ENCODE data around the gene IRX4.

Gene IRX4

DNA sequence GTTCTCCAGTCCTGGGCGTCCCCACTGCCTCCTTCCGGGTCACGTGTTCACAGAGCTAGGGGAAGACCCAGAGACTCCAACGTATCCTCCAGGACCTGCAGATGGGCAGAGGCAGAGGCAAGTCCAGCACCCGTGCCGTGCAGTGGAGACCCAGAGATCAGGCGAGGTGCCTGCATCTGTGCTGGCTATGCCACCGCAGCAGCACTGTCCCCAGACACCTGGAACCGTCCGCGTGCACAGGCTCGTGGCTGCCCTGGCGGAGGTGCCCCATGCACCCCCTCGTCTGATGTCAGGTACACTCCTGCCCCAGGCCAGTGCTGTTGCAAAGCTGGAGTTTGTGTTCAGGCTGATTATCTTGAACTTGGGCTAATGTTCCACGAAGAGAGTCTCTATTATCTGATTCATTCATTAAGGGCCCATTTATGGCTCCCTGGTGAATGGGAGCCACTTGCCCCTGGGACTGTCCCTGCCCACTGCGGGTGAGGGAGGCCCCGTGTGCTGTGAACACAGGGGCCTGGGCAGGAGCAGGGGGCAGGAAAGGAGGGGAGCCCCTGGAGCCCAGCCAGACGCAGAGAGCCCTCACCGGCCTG lies 13.7 kb downstream of the IRX4 start:
- TF ChIP-seq, protein P1, sequence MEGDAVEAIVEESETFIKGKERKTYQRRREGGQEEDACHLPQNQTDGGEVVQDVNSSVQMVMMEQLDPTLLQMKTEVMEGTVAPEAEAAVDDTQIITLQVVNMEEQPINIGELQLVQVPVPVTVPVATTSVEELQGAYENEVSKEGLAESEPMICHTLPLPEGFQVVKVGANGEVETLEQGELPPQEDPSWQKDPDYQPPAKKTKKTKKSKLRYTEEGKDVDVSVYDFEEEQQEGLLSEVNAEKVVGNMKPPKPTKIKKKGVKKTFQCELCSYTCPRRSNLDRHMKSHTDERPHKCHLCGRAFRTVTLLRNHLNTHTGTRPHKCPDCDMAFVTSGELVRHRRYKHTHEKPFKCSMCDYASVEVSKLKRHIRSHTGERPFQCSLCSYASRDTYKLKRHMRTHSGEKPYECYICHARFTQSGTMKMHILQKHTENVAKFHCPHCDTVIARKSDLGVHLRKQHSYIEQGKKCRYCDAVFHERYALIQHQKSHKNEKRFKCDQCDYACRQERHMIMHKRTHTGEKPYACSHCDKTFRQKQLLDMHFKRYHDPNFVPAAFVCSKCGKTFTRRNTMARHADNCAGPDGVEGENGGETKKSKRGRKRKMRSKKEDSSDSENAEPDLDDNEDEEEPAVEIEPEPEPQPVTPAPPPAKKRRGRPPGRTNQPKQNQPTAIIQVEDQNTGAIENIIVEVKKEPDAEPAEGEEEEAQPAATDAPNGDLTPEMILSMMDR (conservative IDR thresholded peaks at IDR 0.05; ENCODE audit: low read length) = no peak
- no peak for DNase-seq (ENCODE audit: low read depth)
- H3K4me3 ChIP-seq (ENCODE audit: low read length) = no peak overlapping the region

DNA sequence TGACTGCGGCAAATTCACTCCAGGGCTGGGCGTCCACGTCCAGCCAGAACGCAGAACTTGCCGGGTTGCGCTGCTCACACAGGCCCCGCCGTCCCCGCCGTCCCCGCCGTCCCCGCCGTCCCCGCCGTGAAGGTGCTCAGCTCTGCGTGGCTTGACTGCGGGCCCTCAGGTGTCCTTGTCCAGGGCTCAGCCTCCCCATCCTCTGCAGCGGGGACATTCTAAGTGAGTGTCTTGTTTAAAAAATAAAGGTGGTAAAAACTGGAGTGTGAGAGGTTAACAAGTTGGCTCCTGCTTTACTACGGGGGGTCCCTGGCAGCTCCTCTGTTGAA lies 14.9 kb downstream of the IRX4 start:
- H3K4me3 ChIP-seq (ENCODE audit: low read length) = no peak overlapping the region
- DNase-seq (ENCODE audit: low read depth) = no peak
- TF ChIP-seq, protein P1 (conservative IDR thresholded peaks at IDR 0.05; ENCODE audit: low read length) = no peak

DNA sequence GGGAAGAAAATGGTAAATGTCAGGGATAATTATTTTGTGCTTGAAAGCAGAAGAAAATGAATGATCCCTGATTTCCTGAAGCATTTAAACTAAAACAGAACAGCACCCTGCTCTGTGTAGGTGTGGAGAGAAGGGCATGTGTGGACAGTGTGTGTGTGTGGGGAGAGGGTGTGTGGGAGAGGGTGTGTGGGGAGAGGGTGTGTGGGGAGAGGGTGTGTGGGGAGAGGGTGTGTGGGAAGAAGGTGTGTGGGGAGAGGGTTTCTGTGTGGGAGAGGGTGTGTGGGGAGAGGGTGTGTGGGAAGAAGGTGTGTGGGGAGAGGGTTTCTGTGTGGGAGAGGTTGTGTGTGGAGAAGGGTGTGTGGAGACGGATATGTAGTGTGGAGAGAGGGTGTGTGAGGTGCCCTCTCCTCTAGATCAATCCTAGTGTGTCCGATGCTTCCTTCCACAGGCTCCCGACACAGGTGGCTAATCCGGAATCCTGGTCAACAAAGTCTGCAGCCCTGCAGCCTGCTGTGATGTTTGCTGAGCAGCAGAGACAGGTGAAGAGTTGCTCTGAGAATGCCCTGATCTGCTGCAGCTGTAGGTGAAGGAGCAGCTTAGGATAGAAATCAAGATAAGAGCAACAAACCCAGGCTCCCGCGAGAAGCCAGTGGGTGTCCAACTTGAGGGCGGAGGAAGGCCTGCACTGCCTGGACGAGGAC lies 15.5 kb downstream of the IRX4 start:
- DNase-seq (ENCODE audit: low read depth) = no peak
- no peak overlapping the region for H3K4me3 ChIP-seq (ENCODE audit: low read length)
- TF ChIP-seq, protein P1 (conservative IDR thresholded peaks at IDR 0.05; ENCODE audit: low read length) = no peak

DNA sequence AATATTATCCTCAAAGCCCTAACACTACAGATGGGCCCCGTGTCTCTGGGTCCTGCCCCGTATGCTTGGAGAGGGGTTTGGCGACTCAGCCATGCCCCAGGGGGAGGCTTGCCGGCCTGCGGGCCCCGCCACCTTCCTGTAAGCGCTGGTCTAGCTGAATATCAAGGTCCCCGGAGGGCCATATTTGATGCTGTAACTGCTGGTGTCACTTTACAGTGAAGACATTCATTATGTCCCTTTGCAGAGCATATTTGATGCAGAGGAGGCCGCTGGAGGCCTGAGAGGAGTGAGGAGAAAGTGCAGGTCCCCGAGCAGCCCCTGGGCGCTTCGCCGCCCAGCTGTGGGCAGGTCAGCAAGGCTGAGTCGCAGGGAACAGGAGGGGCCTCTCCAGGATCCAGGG lies 16.8 kb downstream of the IRX4 start:
- no peak overlapping the region for H3K4me3 ChIP-seq (ENCODE audit: low read length)
- TF ChIP-seq, protein P1 (conservative IDR thresholded peaks at IDR 0.05; ENCODE audit: low read length) = no peak
- no peak for DNase-seq (ENCODE audit: low read depth)

DNA sequence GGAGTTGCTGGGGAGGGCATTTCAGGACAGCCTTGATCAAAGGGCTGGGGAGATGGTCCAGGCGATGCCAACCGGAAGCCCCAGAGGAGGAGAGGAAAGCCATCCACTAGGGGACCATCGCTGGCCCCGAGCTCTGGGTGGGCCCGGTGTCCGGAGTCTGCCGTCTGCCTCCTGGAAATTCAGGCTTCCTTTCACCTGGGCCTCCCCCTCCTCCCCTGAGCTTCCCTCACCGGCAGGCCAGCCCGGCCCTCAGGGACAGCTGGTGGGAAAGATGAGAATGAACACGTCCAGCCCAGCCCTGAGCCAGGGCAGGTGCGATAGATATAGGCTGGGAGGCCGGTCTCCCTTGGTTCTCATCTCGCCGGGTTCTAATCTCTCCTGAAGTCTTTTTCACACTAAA lies 17.2 kb downstream of the IRX4 start:
- H3K4me3 ChIP-seq (ENCODE audit: low read length) = no peak overlapping the region
- DNase-seq (ENCODE audit: low read depth) = no peak
- TF ChIP-seq, protein P1 (conservative IDR thresholded peaks at IDR 0.05; ENCODE audit: low read length) = no peak

DNA sequence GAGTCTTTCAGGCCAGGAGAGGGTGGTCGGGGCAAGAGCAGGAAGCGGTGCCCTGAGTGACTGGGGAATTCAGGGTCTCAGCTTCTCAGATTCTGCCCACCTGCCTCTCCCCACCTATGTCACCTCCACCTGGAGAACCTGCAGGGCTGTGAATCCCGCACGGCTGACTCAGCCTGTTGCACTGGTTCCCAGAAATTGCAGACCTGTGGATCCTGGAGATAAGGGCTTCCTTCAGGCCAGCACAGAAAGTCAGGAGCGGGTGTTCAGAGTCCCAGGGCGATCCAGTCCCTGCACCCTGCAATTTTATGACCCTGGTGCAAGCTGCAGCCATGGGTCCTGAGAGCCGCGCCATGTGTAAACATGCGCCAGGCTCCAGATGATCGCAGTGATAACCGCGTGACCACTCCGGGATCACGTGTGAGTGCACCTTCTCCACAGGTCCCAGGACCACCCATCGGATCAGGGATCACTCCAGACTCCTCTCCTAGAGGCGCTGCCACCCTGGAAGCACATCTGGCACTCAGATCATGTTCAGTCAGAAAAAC lies 17.8 kb downstream of the IRX4 start:
- DNase-seq (ENCODE audit: low read depth) = no peak
- TF ChIP-seq, protein P1 (conservative IDR thresholded peaks at IDR 0.05; ENCODE audit: low read length) = no peak
- no peak overlapping the region for H3K4me3 ChIP-seq (ENCODE audit: low read length)

DNA sequence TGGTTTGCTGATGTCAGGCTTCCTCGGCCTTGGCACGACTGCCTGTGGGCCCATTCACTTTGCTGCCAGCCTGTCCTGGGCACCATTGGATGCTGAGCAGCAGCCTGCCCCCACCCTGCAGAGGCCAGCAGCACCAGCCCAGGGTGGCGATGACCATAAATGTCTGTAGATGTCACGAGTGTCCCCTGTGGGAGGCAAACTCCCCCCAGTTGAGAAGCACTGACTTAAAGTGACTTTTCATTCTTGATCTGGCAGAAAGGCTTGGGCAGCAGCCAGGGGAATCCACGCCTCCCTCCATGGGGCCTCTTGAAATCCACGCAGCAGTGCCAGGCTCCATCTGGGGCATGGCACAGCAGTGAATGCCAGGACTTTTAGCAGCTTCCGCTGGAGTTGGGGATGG lies 21.8 kb downstream of the IRX4 start:
- TF ChIP-seq, protein P1 (conservative IDR thresholded peaks at IDR 0.05; ENCODE audit: low read length) = no peak
- H3K4me3 ChIP-seq (ENCODE audit: low read length) = no peak overlapping the region
- DNase-seq (ENCODE audit: low read depth) = no peak

All from AG10803 (cell line).